ENCODE data around the gene TRERF1. TPM values are rescaled to one million over a fixed set of nuclear protein-coding genes. Genes with fewer than 3 reads are reported as not detected.

Gene TRERF1
- total and polyA plus RNA-seq, 2 of the 4 experiments (the other 2 are of a cell fraction) = 6.3 to 9.9 TPM

GRCh38 chr6:42259286-42259685, 192.4 kb downstream of the TRERF1 start:
- ATAC-seq (ENCODE audit: low read depth) (no peak), DNase-seq (no peak)
- in situ Hi-C loops (cut with MboI; ENCODE audit: low sequenced_read_pairs) = no loop called here

More at GRCh38 chr6:42259286-42259685, 192.4 kb downstream of the TRERF1 start:
- Histone ChIP-seq H3K14ac (replicated peaks; ENCODE audit: low read depth, low read length) (no peak overlapping the region), H3K79me1 (ENCODE audit: low read depth in 1 of 2, low read length in 2 of 2) (peaks cover 0 to 20% of the 10 kb centered on the region in 2 experiments; a peak in 2 of 4 replicates), H2BK120ac (ENCODE audit: low read depth, low read length) (no peak overlapping the region), H3K56ac (ENCODE audit: extremely low read depth, insufficient read depth, low read length) (no peak overlapping the region), H2BK20ac (ENCODE audit: low read depth, low read length) (no peak overlapping the region), H2AK9ac (replicated peaks; ENCODE audit: low read depth, low read length, poor library complexity) (no peak overlapping the region), H4K91ac (ENCODE audit: insufficient read depth, low read depth, low read length) (no peak overlapping the region), H3K4me3 (ENCODE audit: insufficient read depth, low read depth, low read length) (no peak overlapping the region), H3K27ac (ENCODE audit: insufficient read depth, low read length) (no peak overlapping the region), H3K18ac (ENCODE audit: low read depth, low read length) (no peak overlapping the region), H4K8ac (ENCODE audit: low read depth in 2 of 2, low read length in 2 of 2) (no peak overlapping the region), H2AFZ (replicated peaks; ENCODE audit: low read length, poor library complexity) (no peak overlapping the region), H3K4ac (ENCODE audit: low read depth, low read length) (no peak overlapping the region), H3K4me2 (ENCODE audit: low read depth, low read length) (no peak overlapping the region), H3K23ac (ENCODE audit: low read depth, low read length) (no peak overlapping the region), H4K5ac (ENCODE audit: low read depth, low read length) (no peak overlapping the region), H2BK5ac (ENCODE audit: low read depth, low read length, poor library complexity, severe bottlenecking) (no peak overlapping the region), H3K36me3 (ENCODE audit: control insufficient read depth, insufficient read depth, low read length) (peaks cover 34% of the 10 kb centered on the region), H2AK5ac (ENCODE audit: low read depth, low read length) (peak overlapping the region; percentile 32; the same call in 1 of the 2 replicates), H2BK15ac (ENCODE audit: low read depth, low read length) (no peak overlapping the region), H3K9me3 (ENCODE audit: control insufficient read depth, insufficient read depth, low read length) (no peaks in the 10 kb centered on the region), H3K4me1 (ENCODE audit: control insufficient read depth, insufficient read depth, low read length) (peaks cover 15% of the 10 kb centered on the region), H3K9ac (ENCODE audit: low read depth, low read length) (no peak overlapping the region), H3K27me3 (ENCODE audit: control insufficient read depth, insufficient read depth, low read length) (no peaks in the 10 kb centered on the region), H4K20me1 (ENCODE audit: insufficient read depth, low read length) (no peaks in the 10 kb centered on the region), H3K9me1 (ENCODE audit: insufficient read depth, low read length) (peaks cover 20% of the 10 kb centered on the region)
- POLR2A ChIA-PET (ENCODE audit: unreplicated experiment) = no interaction called here
- WGBS, 2 experiments (ENCODE audit: extremely low coverage in 2 of 2, insufficient read length in 1 of 2) = 92% methylated on average over 25 of the region's 31 CpGs; no CpG with 5 or more reads in 1 of the 2 experiments
- dilution Hi-C loops (cut with HindIII; ENCODE audit: low sequenced_read_pairs, unreplicated experiment) = no loop called here
- TF ChIP-seq RFX5 (IDR thresholded peaks at IDR 0.05; ENCODE audit: low read depth, low read length) (no peak), BHLHE40 (IDR thresholded peaks at IDR 0.05; ENCODE audit: low read depth, low read length) (no peak)
- TF ChIP-seq, protein P1, sequence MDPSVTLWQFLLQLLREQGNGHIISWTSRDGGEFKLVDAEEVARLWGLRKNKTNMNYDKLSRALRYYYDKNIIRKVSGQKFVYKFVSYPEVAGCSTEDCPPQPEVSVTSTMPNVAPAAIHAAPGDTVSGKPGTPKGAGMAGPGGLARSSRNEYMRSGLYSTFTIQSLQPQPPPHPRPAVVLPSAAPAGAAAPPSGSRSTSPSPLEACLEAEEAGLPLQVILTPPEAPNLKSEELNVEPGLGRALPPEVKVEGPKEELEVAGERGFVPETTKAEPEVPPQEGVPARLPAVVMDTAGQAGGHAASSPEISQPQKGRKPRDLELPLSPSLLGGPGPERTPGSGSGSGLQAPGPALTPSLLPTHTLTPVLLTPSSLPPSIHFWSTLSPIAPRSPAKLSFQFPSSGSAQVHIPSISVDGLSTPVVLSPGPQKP (IDR thresholded peaks at IDR 0.05; ENCODE audit: borderline replicate concordance, low read depth, low read length) = no peak
- BruUV-seq (replicated peaks) = no TSS peak
- intact Hi-C loops (cut with micrococcal nuclease) = no loop called here
- CTCF ChIA-PET = no interaction called here

All from IMR-90 (cell line).